GM18519 (cell line): Measurements from ENCODE around the gene TECPR2.

Source experiments
- ATAC-seq: cut with Tn5 transposase; IDR thresholded peaks from one replicate; pipeline ENCODE4 v1.9.1; 2021; ENCODE audit warnings: mild to moderate bottlenecking, moderate library complexity; ENCODE audit not compliant: unreplicated experiment, low FRiP score

Gene TECPR2

DNA sequence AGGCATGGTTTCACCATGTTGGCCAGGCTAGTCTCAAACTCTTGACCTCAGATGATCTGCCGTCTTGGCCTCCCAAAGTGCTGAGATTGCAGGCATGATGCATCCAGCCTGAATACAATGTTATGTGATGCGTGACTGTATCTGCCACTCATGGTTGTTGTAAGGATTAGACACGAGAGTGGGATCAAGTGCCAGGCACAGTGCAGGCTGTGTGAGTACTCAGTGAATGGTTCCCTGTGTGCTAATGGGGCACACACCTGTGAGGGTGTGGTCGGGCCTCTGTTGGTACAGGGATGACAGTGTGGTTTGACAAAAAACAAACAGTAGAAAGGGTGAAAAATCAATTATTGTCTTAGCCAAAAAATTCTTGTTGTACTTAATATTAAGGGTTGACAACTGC lies 61.8 kb downstream of the TECPR2 start:
- ATAC-seq, result no peak

DNA sequence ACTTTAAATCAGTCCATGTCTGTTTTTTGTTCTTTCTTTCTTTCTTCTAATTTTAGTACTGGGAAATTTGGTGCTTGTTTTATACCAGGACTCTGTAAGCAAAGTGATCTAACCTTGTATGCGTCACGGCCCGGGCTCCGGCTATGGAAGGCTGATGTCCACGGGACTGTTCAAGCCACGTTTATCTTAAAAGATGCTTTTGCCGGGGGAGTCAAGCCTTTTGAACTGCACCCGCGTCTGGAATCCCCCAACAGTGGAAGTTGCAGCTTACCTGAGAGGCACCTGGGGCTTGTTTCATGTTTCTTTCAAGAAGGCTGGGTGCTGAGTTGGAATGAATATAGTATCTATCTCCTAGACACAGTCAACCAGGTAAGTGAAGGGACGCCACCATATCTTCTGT lies 62.2 kb downstream of the TECPR2 start:
- no peak for ATAC-seq

DNA sequence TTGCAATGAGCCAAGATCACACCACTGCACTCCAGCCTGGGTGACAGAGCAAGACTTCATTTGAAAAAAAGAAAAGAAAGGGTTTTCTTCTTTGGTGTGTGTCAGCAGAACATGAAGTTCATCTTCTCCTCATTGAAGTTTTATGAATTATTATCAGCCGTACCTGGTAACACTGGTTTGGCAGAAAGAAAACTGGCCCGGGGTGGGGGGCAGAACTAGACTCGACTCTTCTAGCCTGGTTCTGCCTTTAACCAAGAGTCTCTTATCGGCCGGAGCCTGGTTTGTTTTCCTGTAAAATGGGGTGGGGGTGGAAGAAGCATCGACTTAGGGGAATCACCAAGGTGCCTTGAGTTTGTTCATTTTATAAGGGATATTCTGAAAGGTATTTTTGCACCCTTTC lies 64.1 kb downstream of the TECPR2 start:
- ATAC-seq, result no peak

DNA sequence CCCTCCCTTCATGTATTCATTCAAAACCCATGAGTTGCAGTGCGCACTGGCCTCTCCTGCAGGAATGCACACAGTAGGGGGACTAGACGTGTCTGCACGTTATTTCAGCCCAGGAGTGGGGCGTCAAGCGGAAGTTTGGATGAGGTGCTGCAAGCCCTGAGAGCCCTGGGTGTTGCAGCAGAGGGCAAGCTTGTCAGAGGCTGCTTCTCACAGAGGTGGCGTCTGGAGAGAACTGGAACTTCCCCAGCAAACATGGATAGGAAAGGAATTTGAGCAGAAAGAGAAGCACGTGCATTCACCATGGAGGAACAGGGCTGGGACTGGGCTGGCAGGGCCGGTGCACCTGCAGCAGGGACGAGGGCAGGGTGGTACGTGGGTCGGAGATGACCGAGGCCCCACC lies 64.9 kb downstream of the TECPR2 start:
- no peak for ATAC-seq

DNA sequence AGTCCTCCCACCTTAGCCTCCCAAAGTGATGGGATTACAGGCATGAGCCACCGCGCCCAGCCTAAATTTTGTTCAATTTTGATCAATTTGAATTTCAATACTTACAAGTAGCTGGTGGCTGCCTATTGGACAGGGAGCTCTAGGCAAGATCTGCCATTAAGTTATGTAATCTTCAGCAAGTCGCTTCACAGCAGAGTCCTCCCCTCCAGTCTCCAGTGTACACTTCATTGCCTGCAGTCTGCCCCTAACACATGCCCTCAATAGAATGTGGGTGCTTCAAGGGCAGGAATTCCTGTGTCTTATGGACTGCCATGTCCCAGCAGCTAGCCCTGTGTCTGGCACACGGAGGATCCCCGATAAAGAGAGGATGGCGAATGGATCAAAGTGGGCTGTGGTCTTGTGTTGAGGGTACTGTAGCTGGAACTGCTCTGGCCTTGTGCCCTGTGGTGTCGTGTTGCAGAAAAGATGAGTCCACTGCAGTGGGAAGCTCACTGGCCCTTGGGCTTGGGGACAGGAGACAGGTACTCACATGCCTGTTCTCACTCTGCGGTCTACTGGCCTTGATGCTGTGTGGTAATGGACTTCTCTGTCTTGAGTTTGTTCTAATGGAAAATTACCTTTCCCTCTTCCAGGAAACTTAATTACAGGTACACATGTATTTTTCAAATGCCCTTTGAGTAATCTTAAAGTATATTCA lies 67.6 kb downstream of the TECPR2 start:
- no peak for ATAC-seq

DNA sequence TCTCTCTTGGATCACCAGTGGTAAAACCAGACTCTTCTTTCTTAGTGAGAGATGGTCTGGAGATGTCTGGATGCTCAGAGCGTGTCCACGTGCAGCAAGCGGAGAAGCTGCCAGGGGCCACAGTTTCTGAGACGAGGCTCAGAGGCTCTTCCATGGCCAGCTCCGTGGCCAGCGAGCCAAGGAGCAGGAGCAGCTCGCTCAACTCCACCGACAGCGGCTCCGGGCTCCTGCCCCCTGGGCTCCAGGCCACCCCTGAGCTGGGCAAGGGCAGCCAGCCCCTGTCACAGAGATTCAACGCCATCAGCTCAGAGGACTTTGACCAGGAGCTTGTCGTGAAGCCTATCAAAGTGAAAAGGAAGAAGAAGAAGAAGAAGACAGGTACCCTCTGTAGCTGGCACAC lies 69.0 kb downstream of the TECPR2 start:
- no peak for ATAC-seq

DNA sequence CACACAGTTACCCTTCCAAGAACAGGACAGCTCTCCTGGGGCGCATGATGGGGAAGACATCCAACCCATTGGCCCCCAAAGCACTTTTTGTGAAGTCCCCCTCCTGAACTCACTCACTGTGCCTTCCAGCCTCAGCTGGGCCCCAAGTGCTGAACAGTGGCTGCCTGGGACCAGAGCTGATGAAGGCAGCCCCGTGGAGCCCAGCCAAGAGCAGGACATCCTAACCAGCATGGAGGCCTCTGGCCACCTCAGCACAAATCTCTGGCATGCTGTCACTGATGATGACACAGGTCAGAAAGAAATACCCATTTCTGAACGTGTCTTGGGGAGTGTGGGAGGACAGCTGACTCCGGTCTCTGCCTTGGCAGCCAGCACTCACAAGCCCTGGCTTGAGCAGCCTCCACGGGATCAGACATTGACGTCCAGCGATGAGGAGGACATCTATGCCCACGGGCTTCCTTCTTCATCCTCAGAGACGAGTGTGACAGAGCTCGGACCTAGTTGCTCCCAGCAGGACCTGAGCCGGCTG lies 72.0 kb downstream of the TECPR2 start:
- ATAC-seq, result no peak

DNA sequence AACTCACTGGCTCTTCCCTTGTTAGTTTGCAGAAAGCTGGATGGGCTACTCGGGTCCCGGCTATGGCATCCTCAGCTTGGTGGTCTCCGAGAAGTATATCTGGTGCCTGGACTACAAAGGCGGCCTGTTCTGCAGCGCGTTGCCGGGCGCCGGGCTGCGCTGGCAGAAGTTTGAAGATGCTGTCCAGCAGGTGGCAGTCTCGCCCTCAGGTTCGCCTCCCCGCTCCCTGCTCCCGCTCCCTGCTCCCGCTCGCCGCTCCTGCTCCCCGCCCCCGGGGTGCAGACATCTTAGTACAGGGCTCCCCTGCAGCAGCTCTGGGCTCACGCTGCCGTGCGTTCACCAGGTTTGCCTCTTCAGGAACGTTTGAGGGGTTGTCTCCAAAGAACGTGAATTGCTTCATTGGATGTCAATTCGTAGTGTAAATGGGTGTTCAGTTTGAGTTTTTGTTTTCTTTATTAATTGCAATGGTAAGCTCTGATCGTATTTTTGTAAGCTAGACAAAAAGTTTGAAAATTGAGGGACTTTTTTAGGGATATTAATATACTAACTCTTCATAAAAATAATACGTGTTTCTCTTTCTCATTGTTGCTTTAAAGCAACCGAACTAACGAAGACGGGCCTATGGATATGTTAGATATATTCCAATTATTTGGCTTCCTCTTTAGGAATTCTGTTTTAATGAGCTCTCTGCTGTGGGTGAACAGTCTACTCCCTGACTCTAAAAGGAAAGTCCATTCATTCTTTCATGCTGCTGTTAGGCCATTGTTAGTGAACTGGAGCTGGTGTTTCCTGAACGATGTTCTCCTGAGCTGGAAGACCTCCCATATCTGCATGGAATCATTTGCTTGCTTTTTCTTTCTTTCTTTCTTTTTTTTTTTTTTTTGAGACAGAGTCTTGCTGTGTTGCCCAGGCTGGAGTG lies 75.5 kb downstream of the TECPR2 start:
- ATAC-seq, result no peak

DNA sequence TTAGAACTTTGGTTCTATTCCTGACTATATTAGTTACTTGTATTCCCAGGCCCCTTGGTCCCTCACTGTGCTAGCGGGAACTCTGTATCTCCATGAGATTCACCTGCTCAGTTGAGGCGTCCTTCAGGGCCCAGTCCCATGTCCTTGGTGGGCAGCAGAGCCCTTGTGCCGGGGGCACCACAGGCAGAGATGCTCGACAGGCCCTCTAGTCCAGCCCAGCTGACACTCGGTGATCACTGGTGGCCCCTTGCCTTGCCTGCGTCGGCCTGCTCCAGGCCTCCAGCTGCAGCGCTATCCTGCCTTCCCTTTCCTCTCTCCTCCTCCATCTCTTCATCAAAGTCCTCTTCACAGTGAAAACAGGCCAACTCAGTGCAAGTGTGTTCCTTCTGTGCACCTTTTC lies 76.8 kb downstream of the TECPR2 start:
- ATAC-seq, result no peak

DNA sequence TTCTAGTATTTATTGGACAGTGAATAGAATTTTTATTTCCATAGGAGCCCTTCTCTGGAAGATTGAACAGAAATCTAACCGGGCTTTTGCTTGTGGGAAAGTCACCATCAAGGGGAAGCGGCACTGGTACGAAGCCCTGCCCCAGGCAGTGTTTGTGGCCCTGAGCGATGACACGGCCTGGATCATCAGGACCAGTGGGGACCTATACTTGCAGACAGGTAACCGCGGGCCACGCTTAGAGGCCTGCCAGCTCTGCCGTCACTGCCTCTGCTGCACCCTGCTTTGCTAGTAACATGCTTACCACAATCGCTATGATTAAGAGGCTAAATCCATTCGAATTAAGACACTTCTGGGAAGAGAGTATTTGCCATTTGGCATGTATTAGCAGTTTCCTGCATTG lies 77.7 kb downstream of the TECPR2 start:
- no peak for ATAC-seq

DNA sequence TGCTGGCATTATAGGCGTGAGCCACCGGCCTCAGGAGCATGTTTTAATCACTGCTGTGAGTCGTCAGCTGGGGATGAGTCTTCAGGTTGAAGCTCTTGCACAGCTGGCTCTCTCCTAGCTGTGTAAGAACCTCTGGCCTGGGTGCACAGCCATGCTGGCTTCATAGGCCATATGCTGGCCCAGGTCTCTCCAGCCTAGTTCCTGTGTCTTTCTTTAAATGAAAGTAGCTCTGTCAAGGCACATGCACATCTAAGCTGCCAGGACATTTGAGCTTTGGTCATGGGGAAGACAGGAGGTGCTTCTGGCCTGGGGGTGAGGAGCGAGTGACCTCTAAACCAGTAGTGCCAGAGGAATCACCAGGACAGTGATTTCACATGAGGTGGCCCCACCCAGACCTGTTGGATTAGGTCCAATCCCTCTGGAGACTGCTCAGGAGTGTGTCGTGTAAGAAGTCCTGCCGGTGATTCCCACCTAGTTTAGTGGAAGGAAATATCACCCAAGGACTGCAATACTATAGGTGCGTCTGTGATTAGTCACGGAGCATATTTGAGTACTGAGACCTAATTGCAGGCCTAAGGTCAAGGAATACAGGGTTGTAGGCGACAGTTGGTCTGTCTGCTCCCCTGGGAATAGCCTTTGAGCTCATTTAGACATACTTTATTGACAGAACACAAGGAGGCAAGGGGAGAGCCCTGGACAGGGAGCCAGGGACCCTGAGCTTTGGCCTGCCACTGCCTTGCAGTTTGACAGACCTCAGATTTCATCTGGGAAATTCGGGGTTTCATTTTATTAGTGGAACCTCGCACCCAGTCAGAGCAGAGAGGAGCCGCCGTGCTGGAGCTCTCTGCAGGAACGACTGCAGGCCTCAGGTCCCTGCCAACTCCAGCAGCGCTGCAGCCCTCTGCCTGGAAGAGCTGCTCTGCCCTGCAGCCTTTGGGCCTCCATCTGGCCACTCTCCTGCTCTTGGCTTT lies 79.8 kb downstream of the TECPR2 start:
- ATAC-seq, result no peak

DNA sequence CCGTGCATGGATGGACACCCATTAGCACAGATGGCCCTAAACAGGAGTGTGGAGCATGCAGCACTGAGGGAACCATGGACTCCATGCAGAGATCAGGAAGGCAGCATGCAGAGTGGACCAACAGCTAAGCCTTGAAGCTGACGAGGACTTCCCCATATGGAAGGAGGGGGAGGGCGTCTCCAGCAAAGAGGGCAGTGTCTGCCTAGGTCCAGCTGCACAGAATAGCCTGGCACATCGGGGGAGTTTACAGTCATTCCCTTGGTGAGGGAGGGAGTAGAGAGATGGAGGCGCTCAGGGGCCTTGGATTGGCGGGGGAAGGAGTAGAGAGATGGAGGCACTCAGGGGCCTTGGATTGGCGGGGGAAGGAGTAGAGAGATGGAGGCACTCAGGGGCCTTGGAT lies 82.3 kb downstream of the TECPR2 start:
- ATAC-seq, result no peak

DNA sequence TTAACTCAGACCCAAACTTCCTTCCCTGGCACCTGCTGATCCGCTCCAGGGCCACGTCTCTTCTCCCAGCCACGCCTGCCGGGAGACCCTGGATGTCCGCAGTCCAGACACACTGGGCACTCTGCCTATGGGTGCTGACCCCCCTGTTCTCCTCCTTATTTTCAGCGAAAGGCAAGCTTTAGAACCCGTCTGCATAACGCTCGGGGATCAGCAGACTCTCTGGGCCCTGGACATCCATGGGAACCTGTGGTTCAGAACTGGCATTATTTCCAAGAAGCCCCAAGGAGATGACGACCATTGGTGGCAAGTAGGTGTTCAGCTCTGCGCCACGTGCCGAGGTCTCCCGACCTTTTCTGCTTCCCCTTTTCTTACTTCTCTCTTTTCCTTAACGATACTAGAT lies 82.9 kb downstream of the TECPR2 start:
- no peak for ATAC-seq

DNA sequence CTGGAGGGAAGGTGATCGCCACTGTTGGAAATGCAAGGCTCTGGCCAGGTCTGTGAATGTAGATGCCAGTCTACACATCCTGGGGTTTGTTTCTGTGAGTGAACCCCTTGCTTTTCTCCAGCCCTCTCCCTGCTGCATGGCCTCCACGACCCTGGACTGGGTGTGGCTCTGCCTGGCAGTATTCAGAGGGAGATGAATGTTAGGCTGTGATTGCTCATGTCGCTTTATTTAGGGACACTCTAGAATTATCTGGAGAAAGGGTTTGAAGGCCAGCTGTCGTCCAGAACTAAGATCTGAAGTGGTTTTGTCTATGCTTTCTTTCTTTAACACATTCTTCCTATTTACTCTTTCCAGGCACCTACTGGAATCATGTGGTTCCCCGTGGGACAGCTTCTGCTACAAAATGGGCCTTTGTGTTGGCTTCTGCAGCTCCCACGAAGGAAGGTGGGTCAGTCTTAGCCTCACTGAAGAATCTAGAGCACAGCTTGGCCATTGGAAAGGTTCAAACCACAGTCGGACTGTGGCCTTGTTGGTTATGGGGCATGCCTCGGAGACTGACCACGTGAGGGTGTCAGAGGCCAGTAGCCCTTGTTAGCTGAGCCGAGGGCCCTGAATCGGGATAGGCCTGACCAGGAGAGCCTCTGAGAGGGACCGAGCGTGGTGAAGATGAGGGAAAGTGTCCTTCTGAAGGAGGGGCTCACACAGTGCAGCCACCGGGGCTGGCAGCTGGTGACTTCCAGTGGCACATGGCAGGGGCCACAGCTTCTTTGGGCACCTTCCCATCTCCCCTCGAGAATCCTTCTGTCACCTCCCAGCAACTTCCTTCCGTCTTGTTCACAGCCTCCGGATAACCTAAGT lies 87.7 kb downstream of the TECPR2 start:
- no peak for ATAC-seq

DNA sequence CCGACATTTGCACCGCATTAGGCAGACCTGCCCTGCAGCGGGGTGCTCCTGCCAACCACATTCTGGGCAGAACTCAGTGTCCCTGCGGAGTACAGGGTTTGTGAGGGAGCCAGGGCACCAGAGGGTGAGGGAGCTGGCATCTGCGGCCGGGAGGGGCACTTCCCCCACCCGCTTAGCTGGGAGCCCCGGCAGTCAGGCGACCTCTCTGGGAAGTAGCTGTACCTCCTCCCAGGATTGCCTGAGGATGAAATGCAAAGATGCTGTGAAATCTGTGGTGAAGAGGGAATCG lies 88.3 kb downstream of the TECPR2 start:
- ATAC-seq, result no peak

DNA sequence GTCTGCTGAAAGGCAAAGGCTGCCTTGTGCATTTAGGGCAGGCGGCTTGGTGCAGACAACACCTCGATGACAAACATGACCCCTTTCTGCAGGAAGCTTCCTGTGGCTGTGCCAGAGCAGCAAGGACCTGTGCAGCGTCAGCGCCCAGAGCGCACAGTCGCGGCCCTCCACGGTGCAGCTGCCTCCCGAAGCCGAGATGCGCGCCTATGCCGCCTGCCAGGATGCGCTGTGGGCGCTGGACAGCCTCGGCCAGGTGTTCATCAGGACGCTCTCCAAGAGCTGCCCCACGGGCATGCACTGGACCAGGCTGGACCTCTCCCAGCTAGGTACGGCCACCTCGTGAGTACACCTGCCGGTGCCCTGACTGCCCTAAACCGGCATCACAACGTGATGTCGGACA lies 89.6 kb downstream of the TECPR2 start:
- no peak for ATAC-seq

DNA sequence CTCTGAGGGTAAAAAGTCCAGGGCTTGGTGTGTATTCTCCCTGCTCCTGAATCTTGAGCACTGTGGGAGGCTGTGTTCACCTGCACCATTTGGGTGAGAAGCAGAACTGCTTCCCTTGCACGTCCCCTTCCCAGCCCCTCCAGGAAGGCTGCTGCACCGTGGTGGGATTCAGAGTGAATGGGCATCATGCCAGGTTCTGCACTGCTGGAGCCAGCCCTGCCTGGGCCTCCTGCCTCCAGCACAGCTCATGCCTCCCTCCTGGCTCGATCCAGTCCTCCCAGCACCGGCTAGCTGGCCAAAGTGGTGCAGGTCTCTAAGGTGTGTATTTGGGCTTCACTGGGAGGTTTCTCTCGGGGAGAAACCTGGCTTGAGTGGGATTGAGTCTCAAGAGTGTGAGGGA lies 92.0 kb downstream of the TECPR2 start:
- no peak for ATAC-seq

DNA sequence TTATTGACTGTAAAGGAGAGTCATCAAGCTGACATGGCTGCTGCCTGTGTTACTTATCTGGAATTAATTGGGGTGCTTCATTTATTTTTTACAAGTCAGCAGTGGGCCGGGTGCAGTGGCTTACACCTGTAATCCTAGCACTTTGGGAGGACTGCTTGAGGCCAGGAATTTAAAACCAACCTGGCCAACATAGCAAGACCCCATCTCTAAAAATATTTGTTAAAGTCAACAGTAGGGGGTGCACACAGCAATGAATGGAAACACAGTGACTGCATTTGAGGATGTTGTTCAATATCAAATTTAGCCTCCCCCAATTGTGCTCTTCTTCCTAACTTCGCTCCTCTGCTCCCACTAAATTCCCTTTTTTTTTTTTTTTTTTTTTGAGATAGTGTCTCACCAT lies 94.8 kb downstream of the TECPR2 start:
- ATAC-seq, result no peak

DNA sequence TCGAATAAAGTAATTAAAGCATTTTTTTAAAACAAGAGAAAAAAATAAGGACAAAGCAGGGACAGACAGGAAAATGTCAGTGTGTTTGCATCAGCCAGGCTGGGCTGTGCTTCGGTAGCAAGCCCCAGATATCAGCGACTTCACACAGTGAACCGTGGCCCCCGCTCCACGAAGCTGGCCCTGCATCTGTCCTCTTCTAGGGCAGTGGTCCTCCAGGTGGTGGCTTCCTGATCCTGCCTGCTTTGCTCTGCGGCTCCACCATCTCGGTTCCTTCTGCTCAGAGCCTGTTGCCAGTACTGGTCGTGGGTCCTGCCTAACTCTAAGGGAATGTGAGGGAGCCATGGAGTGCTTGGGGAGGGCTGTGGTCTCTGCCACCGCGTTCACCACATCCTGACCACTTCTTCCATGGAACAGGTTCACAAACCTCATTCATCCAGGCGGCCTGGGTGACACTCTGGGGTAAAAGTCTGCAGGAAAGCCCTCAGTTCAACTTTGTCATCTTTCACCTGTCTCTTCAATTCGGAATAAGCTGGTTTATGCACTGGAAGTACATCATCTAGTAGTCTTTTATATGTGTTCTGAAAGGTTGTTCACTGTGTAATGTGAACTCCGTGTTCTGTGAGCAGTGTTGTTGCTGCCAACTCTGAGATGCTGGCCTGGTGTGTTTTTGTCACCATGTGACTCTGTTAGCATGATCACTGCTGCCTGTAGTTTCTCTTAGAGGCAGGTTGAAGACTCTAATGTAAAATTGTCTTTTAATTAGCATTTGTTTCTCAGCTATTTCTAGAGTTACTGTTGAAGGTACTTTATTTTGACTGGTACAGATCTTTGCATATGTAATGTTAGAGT lies 99.0 kb downstream of the TECPR2 start:
- no peak for ATAC-seq
